ENCODE measurements around the gene MBD4.

The MBD4 gene

GRCh38 chr3:129460155-129460554 lies 20.4 kb upstream of the MBD4 start:
- TF ChIP-seq CTCF (IDR thresholded peaks at IDR 0.05) = no peak

GRCh38 chr3:129453732-129454131 lies 14.0 kb upstream of the MBD4 start:
- TF ChIP-seq CTCF (IDR thresholded peaks at IDR 0.05) = no peak

- TF ChIP-seq CTCF (IDR thresholded peaks at IDR 0.05) = no peak
Observed at GRCh38 chr3:129449279-129450115, 9.7 kb upstream of the MBD4 start.

GRCh38 chr3:129448186-129448895 lies 8.6 kb upstream of the MBD4 start:
- no peak for TF ChIP-seq CTCF (IDR thresholded peaks at IDR 0.05)

GRCh38 chr3:129446926-129447325 lies 7.2 kb upstream of the MBD4 start:
- TF ChIP-seq CTCF (IDR thresholded peaks at IDR 0.05) = no peak

- no peak for TF ChIP-seq CTCF (IDR thresholded peaks at IDR 0.05)
Observed at GRCh38 chr3:129445471-129445870, 5.7 kb upstream of the MBD4 start.

GRCh38 chr3:129442947-129443346 lies 3.2 kb upstream of the MBD4 start:
- TF ChIP-seq CTCF (IDR thresholded peaks at IDR 0.05) = no peak

Measured in LNCAP (cell line).